Measurements from ENCODE around the gene CTH.

- no peak for TF ChIP-seq CTCF (conservative IDR thresholded peaks at IDR 0.05 in 1 of 2, IDR thresholded peaks at IDR 0.05 in 1 of 2; ENCODE audit: low read depth in 1 of 2, low read length in 2 of 2)
- no peak for TF ChIP-seq EZH2 (IDR thresholded peaks at IDR 0.05; ENCODE audit: low read length, missing control alignments)
These were observed 9.3 kb downstream of the CTH start for GRCh38 chr1:70420320-70420719.

All from fibroblast of lung (primary cell).